CD14-positive monocyte (primary cell): ENCODE results near the gene HDGF. TPM values are rescaled to one million over a fixed set of nuclear protein-coding genes. Genes with fewer than 3 reads are reported as not detected.

Experiments
- DNase-seq, 3 donors: peaks; one replicate each; pipeline ENCODE4 v3.0.0-alpha.2; 2011 to 2022
- H2AFZ ChIP-seq: 2 replicates; pipeline ENCODE4 v1.6.0; 2012; ENCODE audit warnings: mild to moderate bottlenecking, low read depth, low read length, inconsistent platforms; ENCODE audit not compliant: insufficient read depth, poor library complexity, severe bottlenecking
- H3K27ac ChIP-seq, 2 donors: 1 replicate in 1 of 2; 2 replicates in 1 of 2; pipeline ENCODE4 v1.5.1; 2012 to 2013; ENCODE audit warnings: low read length in 2 of 2, control low read depth in 1 of 2, inconsistent platforms in 1 of 2, low read depth in 1 of 2, mild to moderate bottlenecking in 1 of 2
- H3K27me3 ChIP-seq, 2 donors: one replicate each; pipeline versions ENCODE4 v1.6.0 to v1.6.1; 2011 to 2013; ENCODE audit warnings: low read length in 2 of 2; ENCODE audit not compliant: control insufficient read depth in 2 of 2, insufficient read depth in 2 of 2
- H3K36me3 ChIP-seq, 2 donors: replicated peaks in 1 of 2; 1 replicate in 1 of 2; 2 replicates in 1 of 2; pipeline versions ENCODE4 v1.5.1 to v1.6.1; 2012 to 2013; ENCODE audit warnings: low read length in 2 of 2, control low read depth in 1 of 2, inconsistent platforms in 1 of 2, mild to moderate bottlenecking in 1 of 2; ENCODE audit not compliant: insufficient read depth in 2 of 2, control insufficient read depth in 1 of 2
- H3K4me1 ChIP-seq, 2 donors: 1 replicate in 1 of 2; 2 replicates in 1 of 2; pipeline versions ENCODE4 v1.5.1 to v1.6.1; 2012 to 2013; ENCODE audit warnings: low read length in 2 of 2, control low read depth in 1 of 2, inconsistent platforms in 1 of 2, mild to moderate bottlenecking in 1 of 2, moderate library complexity in 1 of 2; ENCODE audit not compliant: insufficient read depth in 2 of 2, control insufficient read depth in 1 of 2
- H3K4me2 ChIP-seq: replicated peaks from 2 replicates; pipeline ENCODE3; 2012; ENCODE audit warnings: low read length, moderate library complexity, mild to moderate bottlenecking; ENCODE audit not compliant: poor library complexity, severe bottlenecking; ENCODE audit errors: extremely low read depth
- H3K4me3 ChIP-seq, 3 experiments: fragments of 200-600 bp in 1 of 3; sonication (generic) in 1 of 3; replicated peaks in 1 of 3; 1 replicate in 2 of 3; 2 replicates in 1 of 3; pipeline ENCODE4 v1.5.1; 2011 to 2013; ENCODE audit warnings: low read length in 3 of 3, mild to moderate bottlenecking in 3 of 3, control low read depth in 2 of 3, low read depth in 2 of 3, inconsistent platforms in 1 of 3, moderate library complexity in 1 of 3
- H3K79me2 ChIP-seq: 2 replicates; pipeline ENCODE4 v1.6.0; 2012; ENCODE audit warnings: mild to moderate bottlenecking, control low read depth, inconsistent platforms, low read length, moderate library complexity; ENCODE audit not compliant: insufficient read depth
- H3K9ac ChIP-seq: 2 replicates; pipeline ENCODE4 v1.6.0; 2017; ENCODE audit warnings: low read length, mild to moderate bottlenecking; ENCODE audit not compliant: insufficient read depth, poor library complexity, severe bottlenecking
- H3K9me3 ChIP-seq, 2 donors: replicated peaks in 1 of 2; 1 replicate in 1 of 2; 2 replicates in 1 of 2; pipeline versions ENCODE4 v1.5.1 to v1.6.1; 2012 to 2013; ENCODE audit warnings: low read length in 2 of 2, control low read depth in 1 of 2; ENCODE audit not compliant: control insufficient read depth in 1 of 2, insufficient read depth in 1 of 2
- H4K20me1 ChIP-seq: 2 replicates; pipeline ENCODE4 v1.6.0; 2012; ENCODE audit warnings: mild to moderate bottlenecking, low read length, control low read depth, moderate library complexity; ENCODE audit not compliant: insufficient read depth
- H3K27ac Mint-ChIP-seq, 7 donors: one replicate each; pipeline ENCODE4 v1.8.0; 2020; ENCODE audit warnings: mild to moderate bottlenecking in 7 of 7, mixed read lengths in 7 of 7, moderate library complexity in 6 of 7, inconsistent platforms in 2 of 7
- H3K27me3 Mint-ChIP-seq, 3 donors: one replicate each; pipeline ENCODE4 v1.8.0; 2021 to 2022; ENCODE audit warnings: low read depth in 3 of 3, mild to moderate bottlenecking in 3 of 3, mixed read lengths in 3 of 3, moderate library complexity in 3 of 3, inconsistent platforms in 1 of 3
- H3K36me3 Mint-ChIP-seq, 2 donors: one replicate each; pipeline ENCODE4 v1.8.0; 2020; ENCODE audit warnings: mixed read lengths in 2 of 2, inconsistent platforms in 1 of 2, mild to moderate bottlenecking in 1 of 2
- H3K4me1 Mint-ChIP-seq: one replicate; pipeline ENCODE4 v1.8.0; 2020; ENCODE audit warnings: mild to moderate bottlenecking, mixed read lengths
- H3K4me3 Mint-ChIP-seq, 2 donors: one replicate each; pipeline ENCODE4 v1.8.0; 2020; ENCODE audit warnings: mild to moderate bottlenecking in 2 of 2, mixed read lengths in 2 of 2, moderate library complexity in 1 of 2
- H3K9me3 Mint-ChIP-seq, 7 donors: one replicate each; pipeline ENCODE4 v1.8.0; 2020 to 2022; ENCODE audit warnings: mixed read lengths in 7 of 7, mild to moderate bottlenecking in 6 of 7, moderate library complexity in 6 of 7, inconsistent platforms in 2 of 7
- CTCF ChIP-seq: fragments of 200-600 bp; IDR thresholded peaks from one replicate; pipeline ENCODE4 v1.8.0; 2022; ENCODE audit warnings: antibody characterized with exemption, mild to moderate bottlenecking
- WGBS: methylation state at CpG from one replicate; pipeline ENCODE4 v1.1.5; 2013; ENCODE audit warnings: missing lambda C conversion rate; ENCODE audit not compliant: insufficient coverage; 5-methylcytosine and 5-hydroxymethylcytosine counted together
- intact Hi-C, 2 donors: fragments of 100-400 bp; cut with micrococcal nuclease; formaldehyde crosslinking; loops; one replicate each; pipeline versions ENCODE4 v1.15.0 to v1.15.1; 2023
- polyA plus RNA-seq, 3 donors: library from polyadenylated mRNA; depleted of rRNA in 1 of 3; unstranded in 2 of 3; stranded (reverse) in 1 of 3; fragments of 300-500 nt in 2 of 3; fragments of >200 nt in 1 of 3; fragmentation: Illumina TruSeq in 2 of 3; gene quantifications; 1 replicate in 2 of 3; 2 replicates in 1 of 3; pipeline ENCODE4 v1.2.3, GENCODE V29; 2012 to 2021

The HDGF gene
- polyA plus RNA-seq, 3 donors, result 23.9 to 92.4 (median 49.9) TPM

GRCh38 chr1:156795374-156795733, 43.9 kb upstream of the HDGF start:
- H3K4me1 ChIP-seq, result peaks cover 3 to 4% of the 10 kb centered on the region in 2 donors
- no peaks in the 10 kb centered on the region for H3K9me3 Mint-ChIP-seq
- intact Hi-C loops, result loop anchor here in 1 of 2 donors (10.0 kb wide), 1 partner anchor 59 kb away; the partner anchor contains the start of gene INSRR
- H3K4me3 ChIP-seq, result no peak overlapping the region
- H3K36me3 ChIP-seq, result peaks cover 83 to 100% of the 10 kb centered on the region in 2 donors
- no peak for TF ChIP-seq CTCF
- H3K9me3 ChIP-seq, result no peaks in the 10 kb centered on the region
- 100% methylated on average over 4 of the region's 5 CpGs for WGBS
- no peak overlapping the region for H2AFZ ChIP-seq
- H3K27ac ChIP-seq, result no peak overlapping the region
- no peak overlapping the region for H3K27ac Mint-ChIP-seq
- H3K9ac ChIP-seq, result no peak overlapping the region
- H3K27me3 ChIP-seq, result no peaks in the 10 kb centered on the region
- peaks cover 87 to 92% of the 10 kb centered on the region in 2 donors for H3K36me3 Mint-ChIP-seq
- H3K4me3 Mint-ChIP-seq, result no peak overlapping the region
- H4K20me1 ChIP-seq, result peaks cover 10% of the 10 kb centered on the region
- no peaks in the 10 kb centered on the region for H3K27me3 Mint-ChIP-seq
- H3K4me1 Mint-ChIP-seq, result peaks cover 7% of the 10 kb centered on the region
- DNase-seq, result no peak
- H3K79me2 ChIP-seq, result no peaks in the 10 kb centered on the region
- no peak overlapping the region for H3K4me2 ChIP-seq

DNA sequence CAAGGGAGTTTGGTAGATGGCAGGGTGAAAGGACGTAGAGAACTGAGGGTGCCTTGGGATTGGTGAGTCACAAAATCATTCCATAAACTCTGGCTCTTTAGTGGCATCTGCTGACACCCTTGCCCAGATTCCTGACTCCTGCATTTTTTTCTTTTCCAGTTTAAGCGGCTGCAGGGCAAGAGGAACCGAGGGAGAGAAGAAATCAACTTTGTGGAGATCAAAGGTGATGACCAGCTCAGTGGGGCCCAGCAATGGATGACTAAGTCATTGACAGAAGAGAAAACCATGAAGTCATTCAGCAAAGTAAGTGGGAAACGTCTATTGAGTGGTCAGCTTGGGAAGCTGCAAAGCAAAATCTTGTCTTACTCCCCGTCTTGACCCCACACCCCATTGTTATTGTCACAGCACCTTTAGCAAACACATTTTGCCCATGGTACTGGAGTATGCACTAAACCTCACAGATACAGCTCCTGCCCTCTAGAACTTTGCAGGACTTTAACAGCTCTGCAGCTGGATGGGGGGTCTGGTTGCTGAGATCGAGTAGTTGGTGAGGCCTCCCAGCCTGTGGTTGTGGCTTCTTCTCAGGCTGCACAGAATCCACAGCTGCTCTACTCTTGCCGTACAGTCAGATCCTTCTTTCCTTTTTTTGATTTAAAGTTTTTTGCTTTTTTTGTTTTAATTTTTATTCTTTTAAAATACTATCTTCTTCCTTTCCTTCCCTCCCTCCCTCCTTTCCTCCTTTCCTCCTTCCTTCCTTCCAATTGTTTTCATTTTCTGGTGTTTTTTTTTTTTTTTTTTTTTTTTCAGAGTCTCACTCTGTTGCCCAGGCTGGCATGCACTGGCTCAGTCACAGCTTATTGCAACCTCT, 43.3 kb upstream of the HDGF start:
- no peak overlapping the region for H3K4me3 Mint-ChIP-seq
- 100% methylated on average over 1 of the region's 7 CpGs for WGBS
- intact Hi-C loops, result loop anchor here in 1 of 2 donors (10.0 kb wide), 1 partner anchor 60 kb away; the partner anchor contains the start of gene INSRR

More for the DNA sequence above, 43.3 kb upstream of the HDGF start:
- DNase-seq, result no peak
- no peaks in the 10 kb centered on the region for H3K9me3 Mint-ChIP-seq
- no peaks in the 10 kb centered on the region for H3K27me3 ChIP-seq
- H3K9me3 ChIP-seq, result no peaks in the 10 kb centered on the region
- H3K4me1 Mint-ChIP-seq, result peaks cover 7% of the 10 kb centered on the region
- H3K4me3 ChIP-seq, result no peak overlapping the region
- peaks cover 3 to 4% of the 10 kb centered on the region in 2 donors for H3K4me1 ChIP-seq
- H3K36me3 ChIP-seq, result peaks cover 77 to 100% of the 10 kb centered on the region in 2 donors
- no peaks in the 10 kb centered on the region for H3K27me3 Mint-ChIP-seq
- H3K27ac ChIP-seq, result no peak overlapping the region
- no peak for TF ChIP-seq CTCF
- no peaks in the 10 kb centered on the region for H3K79me2 ChIP-seq
- no peak overlapping the region for H3K4me2 ChIP-seq
- no peak overlapping the region for H3K27ac Mint-ChIP-seq
- H3K9ac ChIP-seq, result no peak overlapping the region
- no peak overlapping the region for H2AFZ ChIP-seq
- H3K36me3 Mint-ChIP-seq, result peaks cover 87 to 92% of the 10 kb centered on the region in 2 donors
- peaks cover 10% of the 10 kb centered on the region for H4K20me1 ChIP-seq
